Ecto neural progenitor cell (in vitro differentiated cells): ENCODE data around the gene ITPRIPL1.
"Not testable (repeated sequence)": the region's sequence is repeated elsewhere in the genome, so short reads cannot be mapped to it uniquely, and the experiment has no call there.

Experiments
- DNase-seq: peaks from one replicate; pipeline ENCODE4 v3.0.0-alpha.2; 2018; ENCODE audit warnings: low spot score

Gene ITPRIPL1

GRCh38 chr2:96325041-96325883 lies at the start of gene ITPRIPL1:
Gene ITPRIPL1 (plus strand): TSS chr2:96325317. CDS start chr2:96325840, 523 bp downstream.
- peak; percentile 57 for DNase-seq

GRCh38 chr2:96276787-96277499 lies 48.2 kb upstream of the ITPRIPL1 start:
- DNase-seq = no peak

GRCh38 chr2:96287273-96287856 lies 37.8 kb upstream of the ITPRIPL1 start:
- no peak for DNase-seq

GRCh38 chr2:96291751-96292150 lies 33.4 kb upstream of the ITPRIPL1 start:
- DNase-seq = no peak

- not testable (repeated sequence) for DNase-seq
Measured at GRCh38 chr2:96294271-96294670, 30.8 kb upstream of the ITPRIPL1 start.

GRCh38 chr2:96296925-96297324 lies 28.2 kb upstream of the ITPRIPL1 start:
- no peak for DNase-seq

GRCh38 chr2:96301865-96302264 lies 23.3 kb upstream of the ITPRIPL1 start:
- no peak for DNase-seq

GRCh38 chr2:96304606-96305005 lies 20.5 kb upstream of the ITPRIPL1 start:
- no peak for DNase-seq

GRCh38 chr2:96305091-96305978 lies 19.8 kb upstream of the ITPRIPL1 start, which contains the start of gene SNRNP200:
Gene SNRNP200 (minus strand): TSS chr2:96305546. CDS start chr2:96305437, 109 bp downstream.
- peak; percentile 89 for DNase-seq

GRCh38 chr2:96305979-96306308 lies 19.2 kb upstream of the ITPRIPL1 start:
- DNase-seq = no peak

- DNase-seq = no peak
Measured at GRCh38 chr2:96306370-96306769, 18.7 kb upstream of the ITPRIPL1 start.

- DNase-seq = no peak
Measured at GRCh38 chr2:96308248-96308647, 16.9 kb upstream of the ITPRIPL1 start.

- DNase-seq = no peak
Measured at GRCh38 chr2:96315005-96315399, 10.1 kb upstream of the ITPRIPL1 start.

- DNase-seq = peak; percentile 55
Measured at GRCh38 chr2:96315400-96316071, 9.6 kb upstream of the ITPRIPL1 start.

- no peak for DNase-seq
Measured at GRCh38 chr2:96316999-96317398, 8.1 kb upstream of the ITPRIPL1 start.

- DNase-seq = no peak
Measured at GRCh38 chr2:96317584-96317997, 7.5 kb upstream of the ITPRIPL1 start.

GRCh38 chr2:96318723-96319122 lies 6.4 kb upstream of the ITPRIPL1 start:
- DNase-seq = no peak

- no peak for DNase-seq
Measured at GRCh38 chr2:96319396-96319795, 5.7 kb upstream of the ITPRIPL1 start.

GRCh38 chr2:96320326-96320725 lies 4.8 kb upstream of the ITPRIPL1 start:
- DNase-seq = no peak

GRCh38 chr2:96320728-96321622 lies 4.1 kb upstream of the ITPRIPL1 start:
- peak; percentile 70 for DNase-seq
